Panc1 (cell line): Measurements from ENCODE around the gene PIGS. TPM values are rescaled to one million over a fixed set of nuclear protein-coding genes. Genes with fewer than 3 reads are reported as not detected.
"Not testable (repeated sequence)": the region's sequence is repeated elsewhere in the genome, so short reads cannot be mapped to it uniquely, and the experiment has no call there.

ENCODE experiments used
- ATAC-seq: fragments of 200-7000 bp; cut with Tn5 transposase; 2 replicates; pipeline ENCODE4 v1.9.1; 2020; ENCODE audit warnings: mild to moderate bottlenecking, moderate library complexity
- BruUV-seq: library from RNA; stranded (reverse); fragments of 400-500 nt; replicated peaks from 2 replicates; lab custom pipeline; 2021; lab: Mats Ljungman, UMichigan
- CTCF ChIA-PET: fragments of 300-600 bp; sonication (Branson Sonifier 250); formaldehyde crosslinking; loops from one replicate; lab custom pipeline; 2022; ENCODE audit warnings: antibody characterized with exemption; lab: Charles Lee
- POLR2A ChIA-PET: fragments of 300-600 bp; sonication (Branson Sonifier 250); formaldehyde crosslinking; loops from one replicate; lab custom pipeline; 2022; ENCODE audit warnings: antibody characterized with exemption; lab: Charles Lee
- DNase-seq: peaks from one replicate; pipeline ENCODE4 v3.0.0-alpha.2; 2010; ENCODE audit warnings: low read depth, low spot score
- H3K27ac ChIP-seq: 2 replicates; pipeline ENCODE4 v1.5.1; 2011; ENCODE audit warnings: mild to moderate bottlenecking, low read length, inconsistent platforms
- H3K27me3 ChIP-seq: fragments of 200-500 bp; sonication (Bioruptor generic); 2 replicates; pipeline ENCODE4 v1.6.0; 2014; ENCODE audit warnings: low read length, inconsistent platforms; ENCODE audit not compliant: control insufficient read depth, insufficient read depth
- H3K36me3 ChIP-seq: fragments of 200-500 bp; sonication (Bioruptor generic); 2 replicates; pipeline ENCODE4 v1.5.1; 2014; ENCODE audit warnings: inconsistent platforms, mild to moderate bottlenecking, low read length, moderate library complexity; ENCODE audit not compliant: control insufficient read depth, insufficient read depth
- H3K4me1 ChIP-seq: 2 replicates; pipeline ENCODE4 v1.5.1; 2011; ENCODE audit warnings: inconsistent platforms, mild to moderate bottlenecking, low read length, moderate library complexity; ENCODE audit not compliant: control insufficient read depth, insufficient read depth
- H3K4me3 ChIP-seq, 2 experiments: 2 replicates each; pipeline ENCODE4 v1.5.1; 2011 to 2012; ENCODE audit warnings: low read depth in 2 of 2, low read length in 2 of 2, mild to moderate bottlenecking in 2 of 2, inconsistent platforms in 1 of 2, moderate library complexity in 1 of 2
- H3K9me3 ChIP-seq: fragments of 200-500 bp; sonication (Bioruptor generic); 2 replicates; pipeline ENCODE4 v1.5.1; 2014; ENCODE audit warnings: low read depth, mild to moderate bottlenecking, inconsistent platforms, low read length, moderate library complexity; ENCODE audit not compliant: control insufficient read depth, insufficient read depth
- POLR2AphosphoS5 ChIP-seq: IDR thresholded peaks from 2 replicates; pipeline ENCODE4 v1.6.1; 2012; ENCODE audit warnings: mild to moderate bottlenecking, low read depth, low read length, moderate library complexity
- SIN3A ChIP-seq: IDR thresholded peaks from 2 replicates; pipeline ENCODE4 v1.6.1; 2012; ENCODE audit warnings: low read depth, mild to moderate bottlenecking, low read length, moderate library complexity, borderline replicate concordance; ENCODE audit not compliant: insufficient read depth
- TCF7L2 ChIP-seq: IDR thresholded peaks from 2 replicates; pipeline ENCODE4 v1.6.1; 2011; ENCODE audit warnings: mild to moderate bottlenecking, low read depth, low read length, inconsistent platforms
- in situ Hi-C: cut with HindIII; loops from 2 replicates; pipeline ENCODE4 v1.10.0; 2016; ENCODE audit warnings: low sequenced_read_pairs, low pct_unique_long_range_greater_than_20kb
- intact Hi-C: fragments of 100-400 bp; cut with micrococcal nuclease; formaldehyde crosslinking; loops from one replicate; pipeline ENCODE4 v1.10.0; 2022; ENCODE audit not compliant: unreplicated experiment
- total RNA-seq: library from RNA; stranded (reverse); gene quantifications from one replicate; pipeline ENCODE4 v1.2.1, GENCODE V29; 2021; ENCODE audit not compliant: unreplicated experiment
- TF ChIP-seq, protein P1 (sequence below): fragments of 450-650 bp; IDR thresholded peaks from 2 replicates; pipeline ENCODE4 v1.5.1; 2017; ENCODE audit warnings: mild to moderate bottlenecking
- TF ChIP-seq, protein P2 (sequence below), 2 experiments: IDR thresholded peaks; 2 replicates each; pipeline ENCODE4 v1.6.1; 2011 to 2012; ENCODE audit warnings: low read depth in 2 of 2, control low read depth in 1 of 2, low read length in 1 of 2, mild to moderate bottlenecking in 1 of 2, moderate library complexity in 1 of 2; ENCODE audit not compliant: insufficient read depth in 1 of 2

PIGS gene
- total RNA-seq, 1 experiment from 2014 or later = 78.8 TPM

DNA sequence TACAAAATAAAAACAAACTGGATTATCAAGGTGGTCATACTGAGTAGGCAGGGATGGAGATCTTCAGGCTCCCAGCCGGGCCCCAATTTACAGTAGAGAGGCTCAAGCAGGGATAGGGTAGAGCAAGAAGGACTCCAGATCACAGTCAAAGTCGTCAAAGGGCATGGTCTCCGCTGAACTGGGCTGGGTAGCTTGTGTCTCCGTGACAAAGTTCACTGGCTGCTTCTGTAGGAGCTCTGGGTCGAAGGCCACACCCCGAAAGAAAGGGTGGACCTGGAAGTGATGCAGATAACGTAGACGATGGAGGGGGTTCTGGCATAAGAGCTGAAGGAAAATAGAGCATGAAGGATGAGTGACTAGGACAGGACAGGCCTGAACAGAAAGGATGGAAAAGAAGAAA is 39.1 kb upstream of the PIGS start:
- H3K27me3 ChIP-seq = no peaks in the 10 kb centered on the region
- H3K36me3 ChIP-seq = peaks cover 5% of the 10 kb centered on the region; the same call in 1 of the 2 replicates
- in situ Hi-C loops (no loop called here), intact Hi-C loops (no loop called here)
- no peak overlapping the region for H3K4me3 ChIP-seq
- BruUV-seq = no TSS peak
- TF ChIP-seq POLR2AphosphoS5 = 0 out of 2 replicates have a peak, but pooled peaks have one; percentile 6
- TF ChIP-seq SIN3A = no peak
- CTCF ChIA-PET = no interaction called here
- DNase-seq (no peak), ATAC-seq (no peak)
- POLR2A ChIA-PET = interaction anchor here (0.6 kb wide), 1 partner anchor 63 kb away, joined by 3 read pairs; no protein-coding TSS in a partner anchor
- no peak overlapping the region for H3K27ac ChIP-seq
- no peaks in the 10 kb centered on the region for H3K9me3 ChIP-seq
- H3K4me1 ChIP-seq = no peaks in the 10 kb centered on the region

DNA sequence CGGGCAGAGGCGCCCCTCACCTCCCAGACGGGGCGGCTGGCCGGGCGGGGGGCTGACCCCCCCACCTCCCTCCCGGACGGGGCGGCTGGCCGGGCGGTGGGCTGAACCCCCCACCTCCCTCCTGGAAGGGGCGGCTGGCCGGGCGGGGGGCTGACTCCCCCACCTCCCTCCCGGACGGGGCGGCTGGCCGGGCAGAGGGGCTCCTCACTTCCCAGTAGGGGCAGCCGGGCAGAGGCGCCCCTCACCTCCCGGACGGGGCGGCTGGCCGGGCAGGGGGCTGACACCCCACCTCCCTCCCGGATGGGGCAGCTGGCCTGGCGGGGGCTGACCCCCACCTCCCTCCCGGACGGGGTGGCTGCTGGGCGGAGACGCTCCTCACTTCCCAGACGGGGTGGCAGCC is 32.7 kb upstream of the PIGS start:
- CTCF ChIA-PET, ATAC-seq, POLR2A ChIA-PET, intact Hi-C loops, in situ Hi-C loops, H3K9me3 ChIP-seq, BruUV-seq, H3K4me1 ChIP-seq, DNase-seq, H3K27me3 ChIP-seq, H3K27ac ChIP-seq, H3K4me3 ChIP-seq, H3K36me3 ChIP-seq: not testable (repeated sequence)

- in situ Hi-C loops (no loop called here), intact Hi-C loops (no loop called here)
- Histone ChIP-seq H3K9me3 (no peaks in the 10 kb centered on the region), H3K4me3 (peak overlapping the region; percentile 82 to 83), H3K36me3 (peaks cover 4% of the 10 kb centered on the region; the same call in 1 of the 2 replicates), H3K27me3 (no peaks in the 10 kb centered on the region), H3K4me1 (peaks cover 10% of the 10 kb centered on the region), H3K27ac (peak overlapping the region; percentile 95)
- TSS peak; percentile 95 for BruUV-seq
- ATAC-seq (peak; percentile 76), DNase-seq (peak; percentile 68)
- CTCF ChIA-PET = no interaction called here
- TF ChIP-seq POLR2AphosphoS5 (no peak), TCF7L2 (no peak), SIN3A (no peak)
- TF ChIP-seq, protein P1, sequence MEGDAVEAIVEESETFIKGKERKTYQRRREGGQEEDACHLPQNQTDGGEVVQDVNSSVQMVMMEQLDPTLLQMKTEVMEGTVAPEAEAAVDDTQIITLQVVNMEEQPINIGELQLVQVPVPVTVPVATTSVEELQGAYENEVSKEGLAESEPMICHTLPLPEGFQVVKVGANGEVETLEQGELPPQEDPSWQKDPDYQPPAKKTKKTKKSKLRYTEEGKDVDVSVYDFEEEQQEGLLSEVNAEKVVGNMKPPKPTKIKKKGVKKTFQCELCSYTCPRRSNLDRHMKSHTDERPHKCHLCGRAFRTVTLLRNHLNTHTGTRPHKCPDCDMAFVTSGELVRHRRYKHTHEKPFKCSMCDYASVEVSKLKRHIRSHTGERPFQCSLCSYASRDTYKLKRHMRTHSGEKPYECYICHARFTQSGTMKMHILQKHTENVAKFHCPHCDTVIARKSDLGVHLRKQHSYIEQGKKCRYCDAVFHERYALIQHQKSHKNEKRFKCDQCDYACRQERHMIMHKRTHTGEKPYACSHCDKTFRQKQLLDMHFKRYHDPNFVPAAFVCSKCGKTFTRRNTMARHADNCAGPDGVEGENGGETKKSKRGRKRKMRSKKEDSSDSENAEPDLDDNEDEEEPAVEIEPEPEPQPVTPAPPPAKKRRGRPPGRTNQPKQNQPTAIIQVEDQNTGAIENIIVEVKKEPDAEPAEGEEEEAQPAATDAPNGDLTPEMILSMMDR = no peak
- TF ChIP-seq, protein P2, sequence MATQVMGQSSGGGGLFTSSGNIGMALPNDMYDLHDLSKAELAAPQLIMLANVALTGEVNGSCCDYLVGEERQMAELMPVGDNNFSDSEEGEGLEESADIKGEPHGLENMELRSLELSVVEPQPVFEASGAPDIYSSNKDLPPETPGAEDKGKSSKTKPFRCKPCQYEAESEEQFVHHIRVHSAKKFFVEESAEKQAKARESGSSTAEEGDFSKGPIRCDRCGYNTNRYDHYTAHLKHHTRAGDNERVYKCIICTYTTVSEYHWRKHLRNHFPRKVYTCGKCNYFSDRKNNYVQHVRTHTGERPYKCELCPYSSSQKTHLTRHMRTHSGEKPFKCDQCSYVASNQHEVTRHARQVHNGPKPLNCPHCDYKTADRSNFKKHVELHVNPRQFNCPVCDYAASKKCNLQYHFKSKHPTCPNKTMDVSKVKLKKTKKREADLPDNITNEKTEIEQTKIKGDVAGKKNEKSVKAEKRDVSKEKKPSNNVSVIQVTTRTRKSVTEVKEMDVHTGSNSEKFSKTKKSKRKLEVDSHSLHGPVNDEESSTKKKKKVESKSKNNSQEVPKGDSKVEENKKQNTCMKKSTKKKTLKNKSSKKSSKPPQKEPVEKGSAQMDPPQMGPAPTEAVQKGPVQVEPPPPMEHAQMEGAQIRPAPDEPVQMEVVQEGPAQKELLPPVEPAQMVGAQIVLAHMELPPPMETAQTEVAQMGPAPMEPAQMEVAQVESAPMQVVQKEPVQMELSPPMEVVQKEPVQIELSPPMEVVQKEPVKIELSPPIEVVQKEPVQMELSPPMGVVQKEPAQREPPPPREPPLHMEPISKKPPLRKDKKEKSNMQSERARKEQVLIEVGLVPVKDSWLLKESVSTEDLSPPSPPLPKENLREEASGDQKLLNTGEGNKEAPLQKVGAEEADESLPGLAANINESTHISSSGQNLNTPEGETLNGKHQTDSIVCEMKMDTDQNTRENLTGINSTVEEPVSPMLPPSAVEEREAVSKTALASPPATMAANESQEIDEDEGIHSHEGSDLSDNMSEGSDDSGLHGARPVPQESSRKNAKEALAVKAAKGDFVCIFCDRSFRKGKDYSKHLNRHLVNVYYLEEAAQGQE (IDR thresholded peaks at IDR 0.05; ENCODE audit: insufficient read depth in 1 of 2, low read depth in 2 of 2, low read length in 1 of 2) = no peak
- POLR2A ChIA-PET = interaction anchor here (0.9 to 1.7 kb wide), 3 partner anchors 12 to 41 kb away, joined by 3 to 5 read pairs (median 4); partner anchors contain the start of gene ALDOC
These were observed 28.2 kb upstream of the PIGS start for GRCh38 chr17:28599311-28600184.
